Measurements from ENCODE around the gene SERP2.

Gene SERP2

GRCh38 chr13:44333950-44334655, 39.5 kb upstream of the SERP2 start:
- no peak overlapping the region for H3K4me3 ChIP-seq (ENCODE audit: low read depth, low read length)
- DNase-seq (ENCODE audit: low read depth) = no peak
- no peak for TF ChIP-seq CTCF (IDR thresholded peaks at IDR 0.05; ENCODE audit: insufficient read depth, low read depth, low read length, missing control alignments)

DNA sequence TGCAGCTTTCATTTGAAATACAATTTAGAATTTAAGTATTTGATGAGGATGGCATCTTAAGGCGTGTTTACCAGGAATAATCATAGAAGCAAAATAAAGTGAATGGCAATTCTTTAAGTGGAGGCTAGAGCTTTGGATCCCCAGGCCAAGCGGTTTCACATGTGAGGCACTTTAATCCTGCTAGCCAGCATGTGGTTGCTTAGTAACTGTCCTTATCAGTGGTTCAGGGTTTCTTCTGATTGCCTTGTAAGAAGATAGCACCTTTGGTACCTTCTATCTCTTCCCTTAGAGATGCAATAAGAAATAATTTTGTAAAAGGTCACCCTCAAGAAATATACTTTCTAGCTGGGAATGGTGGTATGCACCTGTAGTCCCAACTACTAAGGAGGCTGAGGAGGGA, 38.9 kb upstream of the SERP2 start:
- TF ChIP-seq CTCF (IDR thresholded peaks at IDR 0.05; ENCODE audit: insufficient read depth, low read depth, low read length, missing control alignments) = no peak
- DNase-seq (ENCODE audit: low read depth) = no peak
- no peak overlapping the region for H3K4me3 ChIP-seq (ENCODE audit: low read depth, low read length)

GRCh38 chr13:44336934-44337333, 36.7 kb upstream of the SERP2 start:
- no peak overlapping the region for H3K4me3 ChIP-seq (ENCODE audit: low read depth, low read length)
- DNase-seq (ENCODE audit: low read depth) = no peak
- TF ChIP-seq CTCF (IDR thresholded peaks at IDR 0.05; ENCODE audit: insufficient read depth, low read depth, low read length, missing control alignments) = no peak

DNA sequence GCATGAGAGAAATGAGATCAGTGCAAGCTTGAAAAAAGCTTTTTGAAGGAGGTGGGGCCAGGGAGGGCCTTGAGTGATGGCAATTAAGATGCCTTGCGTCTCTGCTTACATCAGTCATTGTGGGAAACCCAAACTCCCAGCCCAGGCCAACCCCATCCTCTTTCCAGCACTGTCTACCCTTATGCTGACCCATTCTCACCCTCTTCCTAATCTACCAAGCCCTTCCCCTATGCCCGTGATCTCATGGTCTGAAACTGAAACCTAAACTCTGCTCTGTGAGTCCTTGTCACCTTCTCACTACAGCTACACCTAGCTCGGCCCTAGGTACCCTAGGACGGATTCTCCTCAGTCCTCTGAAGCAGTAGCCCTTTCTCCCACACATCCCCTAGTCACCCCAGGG, 36.0 kb upstream of the SERP2 start:
- peak; percentile 31 for DNase-seq (ENCODE audit: low read depth)
- TF ChIP-seq CTCF (IDR thresholded peaks at IDR 0.05; ENCODE audit: insufficient read depth, low read depth, low read length, missing control alignments) = no peak
- H3K4me3 ChIP-seq (ENCODE audit: low read depth, low read length) = no peak overlapping the region

DNA sequence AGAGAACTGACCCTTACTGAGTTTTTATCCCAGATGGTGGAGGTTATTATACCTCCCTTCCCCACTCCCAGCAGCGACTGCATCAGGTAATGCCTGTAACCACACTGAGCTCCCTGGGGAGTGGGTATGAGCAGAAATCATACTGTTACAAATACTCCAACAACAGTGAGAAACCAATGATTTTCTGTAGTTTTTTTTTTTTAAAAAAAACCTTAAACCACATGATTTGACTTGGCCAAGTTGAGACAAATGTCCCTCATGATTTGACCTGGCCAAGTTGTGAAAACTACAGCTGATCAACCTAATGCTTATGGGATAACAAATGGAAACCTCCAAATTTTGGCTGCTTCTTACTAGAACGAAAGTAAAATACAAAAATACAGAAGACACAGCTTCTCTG, 33.1 kb upstream of the SERP2 start:
- peak; percentile 50 for DNase-seq (ENCODE audit: low read depth)
- no peak overlapping the region for H3K4me3 ChIP-seq (ENCODE audit: low read depth, low read length)

DNA sequence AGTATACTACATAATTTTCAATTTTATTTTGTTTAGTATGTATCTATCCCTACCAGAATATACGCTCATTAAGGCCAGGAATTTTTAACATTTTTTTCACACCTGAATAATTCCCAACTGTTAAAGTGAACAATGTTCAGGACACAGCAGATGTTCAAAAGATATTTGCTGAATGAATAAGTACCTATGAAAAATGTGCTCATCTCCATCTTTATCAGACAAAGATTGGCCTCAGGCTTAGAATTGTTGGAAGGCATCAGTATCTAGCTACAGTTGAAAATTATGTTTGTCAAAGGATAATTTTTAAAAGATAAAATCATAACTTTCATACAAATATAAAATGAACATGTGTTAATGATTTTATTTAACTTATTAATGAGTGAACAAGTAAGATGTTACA, 30.9 kb upstream of the SERP2 start:
- no peak for TF ChIP-seq CTCF (IDR thresholded peaks at IDR 0.05; ENCODE audit: insufficient read depth, low read depth, low read length, missing control alignments)
- DNase-seq (ENCODE audit: low read depth) = no peak
- no peak overlapping the region for H3K4me3 ChIP-seq (ENCODE audit: low read depth, low read length)

More for the DNA sequence above, 33.1 kb upstream of the SERP2 start:
- no peak for TF ChIP-seq CTCF (IDR thresholded peaks at IDR 0.05; ENCODE audit: insufficient read depth, low read depth, low read length, missing control alignments)

DNA sequence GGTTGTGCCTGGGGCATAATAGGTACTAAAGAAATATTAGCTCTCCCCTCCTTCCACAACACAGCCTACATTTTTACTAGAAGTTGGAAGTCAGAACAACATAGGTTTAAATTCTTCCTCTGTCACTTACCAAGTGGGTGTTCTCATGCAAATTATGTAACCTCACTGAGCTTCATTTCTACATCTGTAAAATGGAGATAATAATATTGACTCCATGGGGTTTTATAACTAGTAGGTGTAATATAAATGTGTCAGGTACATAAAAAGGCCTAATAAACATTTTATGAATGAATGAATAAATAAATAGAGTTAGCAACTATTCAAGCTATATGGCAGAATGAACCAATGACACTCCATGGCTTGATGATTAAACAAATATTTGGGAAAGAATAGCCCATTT, 27.1 kb upstream of the SERP2 start:
- DNase-seq (ENCODE audit: low read depth) = no peak
- no peak for TF ChIP-seq CTCF (IDR thresholded peaks at IDR 0.05; ENCODE audit: insufficient read depth, low read depth, low read length, missing control alignments)
- no peak overlapping the region for H3K4me3 ChIP-seq (ENCODE audit: low read depth, low read length)
